ENCODE results near the gene WFDC9. TPM values are rescaled to one million over a fixed set of nuclear protein-coding genes. Genes with fewer than 3 reads are reported as not detected.
"Not testable (repeated sequence)": the region's sequence is repeated elsewhere in the genome, so short reads cannot be mapped to it uniquely, and the experiment has no call there.

The WFDC9 gene
- polyA plus RNA-seq, 3 donors: not detected

DNA sequence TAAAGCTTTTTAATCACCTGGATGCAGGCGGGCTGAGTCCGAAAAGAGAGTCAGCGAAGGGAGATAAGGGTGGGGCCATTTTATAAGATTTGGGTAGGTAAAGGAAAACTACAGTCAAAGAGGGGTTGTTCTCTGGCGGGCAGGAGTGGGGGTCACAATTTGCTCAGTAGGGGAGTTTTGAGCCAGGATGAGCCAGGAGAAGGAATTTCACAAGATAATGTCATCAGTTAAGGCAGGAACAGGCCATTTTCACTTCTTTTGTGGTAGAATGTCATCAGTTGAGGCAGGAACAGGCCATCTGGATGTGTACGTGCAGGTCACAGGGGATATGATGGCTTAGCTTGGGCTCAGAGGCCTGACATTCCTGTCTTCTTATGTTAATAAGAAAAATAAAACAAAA, 46.8 kb downstream of the WFDC9 start:
- H3K4me1 ChIP-seq (ENCODE audit: control insufficient read depth in 1 of 2, insufficient read depth in 2 of 2, low read length in 2 of 2); H3K4me3 Mint-ChIP-seq; H3K79me2 ChIP-seq (ENCODE audit: insufficient read depth, low read length); H4K20me1 ChIP-seq (ENCODE audit: insufficient read depth, low read length); H3K4me3 ChIP-seq (replicated peaks in 1 of 3; ENCODE audit: low read depth in 2 of 3, low read length in 3 of 3); H3K27ac Mint-ChIP-seq; H3K9me3 Mint-ChIP-seq; H3K36me3 ChIP-seq (replicated peaks in 1 of 2; ENCODE audit: control insufficient read depth in 1 of 2, insufficient read depth in 2 of 2, low read length in 2 of 2); DNase-seq; intact Hi-C loops (cut with micrococcal nuclease); H3K36me3 Mint-ChIP-seq; H3K4me2 ChIP-seq (replicated peaks; ENCODE audit: extremely low read depth, low read length, poor library complexity, severe bottlenecking); H2AFZ ChIP-seq (ENCODE audit: insufficient read depth, low read depth, low read length, poor library complexity, severe bottlenecking); H3K9ac ChIP-seq (ENCODE audit: insufficient read depth, low read length, poor library complexity, severe bottlenecking); H3K27ac ChIP-seq (ENCODE audit: low read depth in 1 of 2, low read length in 2 of 2); H3K9me3 ChIP-seq (replicated peaks in 1 of 2; ENCODE audit: control insufficient read depth in 1 of 2, insufficient read depth in 1 of 2, low read length in 2 of 2); H3K4me1 Mint-ChIP-seq; H3K27me3 ChIP-seq (ENCODE audit: control insufficient read depth in 2 of 2, insufficient read depth in 2 of 2, low read length in 2 of 2): not testable (repeated sequence)
- H3K27me3 Mint-ChIP-seq (ENCODE audit: low read depth in 3 of 3): peaks cover 13 to 18% (median 13%) of the 10 kb centered on the region in 3 donors
- WGBS (ENCODE audit: insufficient coverage): 96% methylated on average over 4 of the region's 5 CpGs

DNA sequence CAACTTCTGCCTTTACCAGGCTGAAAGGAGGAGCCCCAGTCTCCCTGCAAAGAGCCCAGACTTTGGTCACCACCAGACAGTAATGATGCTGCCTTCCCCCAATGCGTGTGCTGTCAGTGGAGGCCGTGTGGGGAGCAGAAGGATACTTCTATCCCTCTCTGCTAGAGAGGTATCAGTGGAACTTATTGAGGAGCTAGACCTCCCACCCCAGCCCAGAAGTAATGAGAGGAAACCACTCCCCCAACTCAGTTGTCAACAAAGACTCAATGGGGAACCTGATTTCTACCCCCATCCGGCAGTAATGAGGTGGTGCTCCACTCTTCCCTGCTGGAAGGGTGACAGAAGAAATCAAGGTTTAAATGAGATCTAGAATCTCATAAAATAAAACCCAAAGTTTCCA, 47.6 kb downstream of the WFDC9 start:
- Mint-ChIP-seq H3K4me1 (no peaks in the 10 kb centered on the region), H3K27me3 (ENCODE audit: low read depth in 3 of 3) (peaks cover 13 to 19% (median 15%) of the 10 kb centered on the region in 3 donors), H3K9me3 (peaks cover 0 to 2% (median 0%) of the 10 kb centered on the region in 7 donors), H3K4me3 (no peak overlapping the region), H3K36me3 (no peaks in the 10 kb centered on the region), H3K27ac (no peak overlapping the region)
- Histone ChIP-seq H3K27me3 (ENCODE audit: control insufficient read depth in 2 of 2, insufficient read depth in 2 of 2, low read length in 2 of 2) (peaks cover 2 to 6% of the 10 kb centered on the region in 2 donors), H2AFZ (ENCODE audit: insufficient read depth, low read depth, low read length, poor library complexity, severe bottlenecking) (no peak overlapping the region), H3K4me2 (replicated peaks; ENCODE audit: extremely low read depth, low read length, poor library complexity, severe bottlenecking) (no peak overlapping the region), H3K9ac (ENCODE audit: insufficient read depth, low read length, poor library complexity, severe bottlenecking) (no peak overlapping the region), H3K4me1 (ENCODE audit: control insufficient read depth in 1 of 2, insufficient read depth in 2 of 2, low read length in 2 of 2) (no peaks in the 10 kb centered on the region), H3K36me3 (replicated peaks in 1 of 2; ENCODE audit: control insufficient read depth in 1 of 2, insufficient read depth in 2 of 2, low read length in 2 of 2) (no peaks in the 10 kb centered on the region), H4K20me1 (ENCODE audit: insufficient read depth, low read length) (no peaks in the 10 kb centered on the region), H3K4me3 (replicated peaks in 1 of 3; ENCODE audit: low read depth in 2 of 3, low read length in 3 of 3) (no peak overlapping the region), H3K9me3 (replicated peaks in 1 of 2; ENCODE audit: control insufficient read depth in 1 of 2, insufficient read depth in 1 of 2, low read length in 2 of 2) (no peaks in the 10 kb centered on the region), H3K27ac (ENCODE audit: low read depth in 1 of 2, low read length in 2 of 2) (no peak overlapping the region), H3K79me2 (ENCODE audit: insufficient read depth, low read length) (no peaks in the 10 kb centered on the region)
- no peak for DNase-seq
- intact Hi-C loops (cut with micrococcal nuclease): no loop called here
- no CpG with 5 or more reads among the region's 3 CpGs for WGBS (ENCODE audit: insufficient coverage)
- TF ChIP-seq, protein P1, sequence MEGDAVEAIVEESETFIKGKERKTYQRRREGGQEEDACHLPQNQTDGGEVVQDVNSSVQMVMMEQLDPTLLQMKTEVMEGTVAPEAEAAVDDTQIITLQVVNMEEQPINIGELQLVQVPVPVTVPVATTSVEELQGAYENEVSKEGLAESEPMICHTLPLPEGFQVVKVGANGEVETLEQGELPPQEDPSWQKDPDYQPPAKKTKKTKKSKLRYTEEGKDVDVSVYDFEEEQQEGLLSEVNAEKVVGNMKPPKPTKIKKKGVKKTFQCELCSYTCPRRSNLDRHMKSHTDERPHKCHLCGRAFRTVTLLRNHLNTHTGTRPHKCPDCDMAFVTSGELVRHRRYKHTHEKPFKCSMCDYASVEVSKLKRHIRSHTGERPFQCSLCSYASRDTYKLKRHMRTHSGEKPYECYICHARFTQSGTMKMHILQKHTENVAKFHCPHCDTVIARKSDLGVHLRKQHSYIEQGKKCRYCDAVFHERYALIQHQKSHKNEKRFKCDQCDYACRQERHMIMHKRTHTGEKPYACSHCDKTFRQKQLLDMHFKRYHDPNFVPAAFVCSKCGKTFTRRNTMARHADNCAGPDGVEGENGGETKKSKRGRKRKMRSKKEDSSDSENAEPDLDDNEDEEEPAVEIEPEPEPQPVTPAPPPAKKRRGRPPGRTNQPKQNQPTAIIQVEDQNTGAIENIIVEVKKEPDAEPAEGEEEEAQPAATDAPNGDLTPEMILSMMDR (IDR thresholded peaks at IDR 0.05): no peak
